Tibial nerve (tissue), 4 donors: ENCODE measurements around the gene GPR132.

Experiments used
- EP300 ChIP-seq, 2 donors: sonication (generic); formaldehyde crosslinking; IDR thresholded peaks; one replicate each; pipeline ENCODE4 v1.6.1; 2017; ENCODE audit warnings: antibody characterized with exemption in 2 of 2, mild to moderate bottlenecking in 1 of 2
- POLR2A ChIP-seq, 2 donors: fragments of 450-650 bp; IDR thresholded peaks; one replicate each; pipeline ENCODE4 v1.6.1; 2017; ENCODE audit warnings: antibody characterized with exemption in 2 of 2, mild to moderate bottlenecking in 2 of 2, moderate library complexity in 2 of 2
- TF ChIP-seq, protein P1 (sequence below), 5 experiments: fragments of 200-600 bp in 3 of 5; fragments of 450-650 bp in 2 of 5; sonication (generic) in 3 of 5; IDR thresholded peaks; one replicate each; pipeline ENCODE4 v1.5.1; 2016 to 2019; ENCODE audit warnings: antibody characterized with exemption in 5 of 5, mild to moderate bottlenecking in 3 of 5, moderate library complexity in 2 of 5

DNA sequence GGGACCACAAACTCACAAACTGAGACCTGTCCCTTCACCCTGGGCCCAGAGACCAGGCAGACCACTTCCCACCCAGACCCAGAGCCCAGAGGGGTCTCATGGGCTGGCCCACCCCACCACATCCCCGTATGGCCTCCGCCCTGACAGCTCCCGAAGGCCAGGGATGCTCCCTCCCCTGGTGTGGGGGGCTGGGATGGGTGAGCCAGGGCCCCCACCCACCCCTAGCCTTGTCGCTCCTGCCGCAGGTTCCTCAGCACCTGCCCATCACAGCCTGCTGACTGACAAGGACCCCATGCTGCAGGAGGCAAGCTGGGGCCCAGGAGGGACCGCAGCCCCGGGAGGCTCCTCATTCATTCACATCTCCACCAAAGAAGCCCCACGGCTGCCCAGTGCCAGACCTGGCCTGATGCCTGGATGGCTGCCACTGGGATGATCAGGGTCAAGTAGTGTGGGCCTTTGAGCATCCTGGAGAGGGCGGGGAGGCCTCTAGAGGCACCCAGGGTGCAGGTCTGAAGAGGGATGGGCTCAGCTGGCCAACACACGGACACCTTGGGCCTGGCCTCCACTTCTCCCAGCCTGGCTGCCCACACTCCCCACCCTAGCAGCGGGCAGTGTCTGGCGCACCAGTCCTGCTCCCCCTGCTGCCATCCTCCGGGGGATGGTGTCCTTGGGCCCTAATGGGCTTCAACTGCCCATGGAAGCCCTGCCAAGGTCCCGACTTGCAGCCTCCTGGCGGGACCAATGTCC lies 24.7 kb upstream of the GPR132 start:
- TF ChIP-seq, protein P1, sequence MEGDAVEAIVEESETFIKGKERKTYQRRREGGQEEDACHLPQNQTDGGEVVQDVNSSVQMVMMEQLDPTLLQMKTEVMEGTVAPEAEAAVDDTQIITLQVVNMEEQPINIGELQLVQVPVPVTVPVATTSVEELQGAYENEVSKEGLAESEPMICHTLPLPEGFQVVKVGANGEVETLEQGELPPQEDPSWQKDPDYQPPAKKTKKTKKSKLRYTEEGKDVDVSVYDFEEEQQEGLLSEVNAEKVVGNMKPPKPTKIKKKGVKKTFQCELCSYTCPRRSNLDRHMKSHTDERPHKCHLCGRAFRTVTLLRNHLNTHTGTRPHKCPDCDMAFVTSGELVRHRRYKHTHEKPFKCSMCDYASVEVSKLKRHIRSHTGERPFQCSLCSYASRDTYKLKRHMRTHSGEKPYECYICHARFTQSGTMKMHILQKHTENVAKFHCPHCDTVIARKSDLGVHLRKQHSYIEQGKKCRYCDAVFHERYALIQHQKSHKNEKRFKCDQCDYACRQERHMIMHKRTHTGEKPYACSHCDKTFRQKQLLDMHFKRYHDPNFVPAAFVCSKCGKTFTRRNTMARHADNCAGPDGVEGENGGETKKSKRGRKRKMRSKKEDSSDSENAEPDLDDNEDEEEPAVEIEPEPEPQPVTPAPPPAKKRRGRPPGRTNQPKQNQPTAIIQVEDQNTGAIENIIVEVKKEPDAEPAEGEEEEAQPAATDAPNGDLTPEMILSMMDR (IDR thresholded peaks at IDR 0.05), result no peak
- TF ChIP-seq POLR2A (IDR thresholded peaks at IDR 0.05), result no peak
- no peak for TF ChIP-seq EP300 (IDR thresholded peaks at IDR 0.05)
